DOHH2 (cell line): ENCODE measurements around the gene LY6G5B.

Experiments
- H3F3A ChIP-seq: fragments of 200-600 bp; sonication (generic), shearing (Covaris generic); 2 replicates; pipeline ENCODE4 v1.6.0; 2016; ENCODE audit warnings: antibody characterized with exemption, mild to moderate bottlenecking; ENCODE audit not compliant: control insufficient read depth, insufficient read depth
- H3K27ac ChIP-seq: fragments of 200-600 bp; sonication (generic); 2 replicates; pipeline ENCODE4 v1.5.1; 2014; ENCODE audit warnings: low read depth, mild to moderate bottlenecking, low read length, moderate library complexity
- H3K27me3 ChIP-seq: fragments of 200-600 bp; sonication (generic); 2 replicates; pipeline ENCODE4 v1.6.1; 2014; ENCODE audit warnings: mild to moderate bottlenecking, low read length, mixed read lengths; ENCODE audit not compliant: control insufficient read depth
- H3K36me3 ChIP-seq: fragments of 200-600 bp; sonication (generic); 2 replicates; pipeline ENCODE4 v1.6.1; 2014; ENCODE audit warnings: mild to moderate bottlenecking, low read length, moderate library complexity, mixed read lengths; ENCODE audit not compliant: control insufficient read depth
- H3K4me1 ChIP-seq: fragments of 200-600 bp; sonication (generic); 2 replicates; pipeline ENCODE4 v1.6.1; 2014; ENCODE audit warnings: mild to moderate bottlenecking, low read length, mixed read lengths; ENCODE audit not compliant: control insufficient read depth
- H3K4me2 ChIP-seq: fragments of 200-600 bp; sonication (generic); 2 replicates; pipeline ENCODE4 v1.6.0; 2014; ENCODE audit warnings: mild to moderate bottlenecking, low read length, moderate library complexity
- H3K4me3 ChIP-seq: fragments of 200-600 bp; sonication (generic); 2 replicates; pipeline ENCODE4 v1.5.1; 2014; ENCODE audit warnings: mild to moderate bottlenecking, low read length, mixed read lengths
- H3K79me2 ChIP-seq: fragments of 200-600 bp; sonication (generic); 2 replicates; pipeline ENCODE4 v1.6.1; 2014; ENCODE audit warnings: mild to moderate bottlenecking, low read length, mixed read lengths; ENCODE audit not compliant: control insufficient read depth
- H3K9me2 ChIP-seq: fragments of 200-600 bp; sonication (generic); replicated peaks from 2 replicates; pipeline ENCODE4 v1.6.1; 2014; ENCODE audit warnings: mild to moderate bottlenecking, low read length, mixed read lengths; ENCODE audit not compliant: control insufficient read depth
- H3K9me3 ChIP-seq: fragments of 200-600 bp; sonication (generic); 2 replicates; pipeline ENCODE4 v1.6.1; 2014; ENCODE audit warnings: antibody characterized with exemption, low read length, mixed read lengths; ENCODE audit not compliant: control insufficient read depth, insufficient read depth
- H4K20me1 ChIP-seq: fragments of 200-600 bp; sonication (generic); 2 replicates; pipeline ENCODE4 v1.6.0; 2014; ENCODE audit warnings: low read depth, mild to moderate bottlenecking, antibody characterized with exemption, low read length, moderate library complexity; ENCODE audit not compliant: control insufficient read depth, insufficient read depth
- CTCF ChIP-seq: fragments of 200-600 bp; sonication (generic); IDR thresholded peaks from one replicate; pipeline ENCODE4 v1.5.1; 2014; ENCODE audit warnings: antibody characterized with exemption, mild to moderate bottlenecking, low read depth, low read length; ENCODE audit not compliant: poor library complexity, severe bottlenecking
- EZH2phosphoT487 ChIP-seq: fragments of 200-600 bp; sonication (generic); IDR thresholded peaks from 2 replicates; pipeline ENCODE4 v1.6.1; 2017; ENCODE audit warnings: borderline replicate concordance, mild to moderate bottlenecking, antibody characterized with exemption, low read length, moderate library complexity, mixed read lengths

Gene LY6G5B

GRCh38 chr6:31687321-31687720 lies 17.5 kb downstream of the LY6G5B start:
- H3K4me1 ChIP-seq = peaks cover 15% of the 10 kb centered on the region

GRCh38 chr6:31687860-31688693 lies 18.3 kb downstream of the LY6G5B start:
- Histone ChIP-seq H3K9me3 (no peaks in the 10 kb centered on the region), H3K9me2 (no peaks in the 10 kb centered on the region), H3K4me2 (no peak overlapping the region), H3K36me3 (peaks cover 51% of the 10 kb centered on the region), H4K20me1 (no peaks in the 10 kb centered on the region), H3K4me1 (peaks cover 15% of the 10 kb centered on the region), H3K27me3 (no peaks in the 10 kb centered on the region), H3K27ac (no peak overlapping the region), H3K4me3 (no peak overlapping the region), H3F3A (no peaks in the 10 kb centered on the region; the same call in 1 of the 2 replicates), H3K79me2 (no peaks in the 10 kb centered on the region)
- TF ChIP-seq CTCF (no peak), EZH2phosphoT487 (no peak)

More at GRCh38 chr6:31687321-31687720, 17.5 kb downstream of the LY6G5B start:
- H3F3A ChIP-seq = no peaks in the 10 kb centered on the region; the same call in 1 of the 2 replicates
- no peaks in the 10 kb centered on the region for H3K9me2 ChIP-seq
- H3K9me3 ChIP-seq = no peaks in the 10 kb centered on the region
- H3K27me3 ChIP-seq = no peaks in the 10 kb centered on the region
- no peaks in the 10 kb centered on the region for H3K79me2 ChIP-seq
- no peak overlapping the region for H3K4me2 ChIP-seq
- no peak for TF ChIP-seq CTCF
- no peak for TF ChIP-seq EZH2phosphoT487
- no peak overlapping the region for H3K4me3 ChIP-seq
- peaks cover 47% of the 10 kb centered on the region for H3K36me3 ChIP-seq
- no peak overlapping the region for H3K27ac ChIP-seq
- no peaks in the 10 kb centered on the region for H4K20me1 ChIP-seq

- Histone ChIP-seq H3K4me3 (peak overlapping the region; percentile 6; the same call in 1 of the 2 replicates), H3K36me3 (peaks cover 53% of the 10 kb centered on the region), H3K27ac (no peak overlapping the region), H3F3A (no peaks in the 10 kb centered on the region; the same call in 1 of the 2 replicates), H3K9me2 (no peaks in the 10 kb centered on the region), H4K20me1 (no peaks in the 10 kb centered on the region), H3K27me3 (no peaks in the 10 kb centered on the region), H3K4me2 (peak overlapping the region; percentile 49), H3K79me2 (no peaks in the 10 kb centered on the region), H3K9me3 (no peaks in the 10 kb centered on the region), H3K4me1 (peaks cover 15% of the 10 kb centered on the region)
- TF ChIP-seq CTCF = peak; percentile 82
- TF ChIP-seq EZH2phosphoT487 = no peak
These were observed 19.7 kb downstream of the LY6G5B start for GRCh38 chr6:31689249-31690110.
